HepG2 (cell line): ENCODE results near the gene ZNF48. TPM values are rescaled to one million over a fixed set of nuclear protein-coding genes. Genes with fewer than 3 reads are reported as not detected.

Source experiments
- BCLAF1 ChIP-seq: fragments of 450-650 bp; IDR thresholded peaks from 2 replicates; pipeline ENCODE4 v1.6.1; 2017; ENCODE audit warnings: mild to moderate bottlenecking
- FUBP1 ChIP-seq: sonication (generic); formaldehyde crosslinking; IDR thresholded peaks from 2 replicates; pipeline ENCODE4 v1.5.1; 2020; ENCODE audit warnings: missing genetic modification reagents, mild to moderate bottlenecking, borderline replicate concordance
- HOXA3 ChIP-seq: sonication (generic); formaldehyde crosslinking; IDR thresholded peaks from 2 replicates; pipeline ENCODE4 v1.5.0; 2020; ENCODE audit warnings: missing genetic modification reagents
- IKZF1 ChIP-seq: fragments of 450-650 bp; IDR thresholded peaks from 2 replicates; pipeline ENCODE4 v1.7.1; 2016
- KMT2A ChIP-seq: sonication (generic); formaldehyde crosslinking; IDR thresholded peaks from 2 replicates; pipeline ENCODE4 v1.4.0; 2020; ENCODE audit warnings: missing genetic modification reagents
- POLR2G ChIP-seq: fragments of 200-400 bp; formaldehyde crosslinking; IDR thresholded peaks from 2 replicates; pipeline ENCODE4 v1.6.1; 2018; ENCODE audit warnings: mild to moderate bottlenecking, low read depth, low read length, moderate library complexity
- RAD51 ChIP-seq: fragments of 450-650 bp; IDR thresholded peaks from 2 replicates; pipeline ENCODE4 v1.6.1; 2016; ENCODE audit warnings: borderline replicate concordance
- SP2 ChIP-seq: sonication (generic); formaldehyde crosslinking; IDR thresholded peaks from 2 replicates; pipeline ENCODE4 v1.5.1; 2020; ENCODE audit warnings: mild to moderate bottlenecking, missing genetic modification reagents
- STAT5B ChIP-seq: sonication (generic); formaldehyde crosslinking; IDR thresholded peaks from 2 replicates; pipeline ENCODE4 v1.4.0; 2020; ENCODE audit warnings: missing genetic modification reagents
- TBP ChIP-seq: sonication (generic); formaldehyde crosslinking; IDR thresholded peaks from 2 replicates; pipeline ENCODE4 v1.5.0; 2020; ENCODE audit warnings: missing genetic modification reagents
- TFDP2 ChIP-seq: sonication (generic); formaldehyde crosslinking; IDR thresholded peaks from 2 replicates; pipeline ENCODE4 v1.4.0; 2020; ENCODE audit warnings: missing genetic modification reagents
- TRIM24 ChIP-seq: sonication (generic); formaldehyde crosslinking; IDR thresholded peaks from 2 replicates; pipeline ENCODE4 v1.8.0; 2022; ENCODE audit warnings: mild to moderate bottlenecking, missing genetic modification reagents
- ZNF460 ChIP-seq: sonication (generic); formaldehyde crosslinking; IDR thresholded peaks from 2 replicates; pipeline ENCODE4 v1.5.1; 2020; ENCODE audit warnings: missing genetic modification reagents, mild to moderate bottlenecking, borderline replicate concordance
- ZNF687 ChIP-seq: sonication (generic); formaldehyde crosslinking; IDR thresholded peaks from 2 replicates; pipeline ENCODE4 v1.5.1; 2020; ENCODE audit warnings: mild to moderate bottlenecking, missing genetic modification reagents, moderate library complexity
- ZNF7 ChIP-seq: IDR thresholded peaks from 2 replicates; pipeline ENCODE4 v1.6.1; 2016; ENCODE audit warnings: missing biosample characterization, missing genetic modification reagents
- ZSCAN9 ChIP-seq: IDR thresholded peaks from 2 replicates; pipeline ENCODE4 v1.6.1; 2016; ENCODE audit warnings: borderline replicate concordance
- ZXDC ChIP-seq: sonication (generic); formaldehyde crosslinking; IDR thresholded peaks from 2 replicates; pipeline ENCODE4 v1.5.0; 2020; ENCODE audit warnings: mild to moderate bottlenecking, missing genetic modification reagents
- polyA plus RNA-seq, 8 experiments: library from polyadenylated mRNA; depleted of rRNA in 3 of 8; stranded (reverse) in 7 of 8; unstranded in 1 of 8; fragments of >200 nt; fragmentation: Illumina TruSeq in 4 of 8; extraction: Trizol in 4 of 8; gene quantifications; 2 replicates each; pipeline versions ENCODE4 v1.2.1 to v1.2.3, GENCODE V29; 2011 to 2016; ENCODE audit warnings: low read depth in 4 of 8, missing spikeins in 1 of 8, mixed read lengths in 1 of 8; ENCODE audit not compliant: insufficient read depth in 1 of 8
- total RNA-seq, 5 experiments: library from RNA; depleted of rRNA; stranded (reverse); fragments of >200 nt; fragmentation: Illumina TruSeq; extraction: Trizol; gene quantifications; 2 replicates each; pipeline ENCODE4 v1.2.3, GENCODE V29; 2016; ENCODE audit warnings: low read depth in 1 of 5

Gene ZNF48
- total and polyA plus RNA-seq, 2 of the 13 experiments (the other 11 are each of a cell fraction or from before 2014, with no cell fraction given): 9.9 to 12.3 TPM

GRCh38 chr16:30367349-30368009 lies 27.7 kb upstream of the ZNF48 start (continued):
- TF ChIP-seq BCLAF1: no peak
- TF ChIP-seq TRIM24 (CRISPR knock-in tag): no peak
- TF ChIP-seq ZSCAN9: no peak
- TF ChIP-seq TFDP2 (CRISPR knock-in tag): no peak
- TF ChIP-seq POLR2G: no peak
- 0 out of 2 replicates have a peak, but pooled peaks have one; percentile 14 for TF ChIP-seq HOXA3 (CRISPR knock-in tag)
- TF ChIP-seq ZXDC (CRISPR knock-in tag): no peak
- TF ChIP-seq IKZF1: no peak
- TF ChIP-seq ZNF7 (CRISPR knock-in tag): no peak
- TF ChIP-seq FUBP1 (CRISPR knock-in tag): no peak
- TF ChIP-seq ZNF687 (CRISPR knock-in tag): no peak
- TF ChIP-seq STAT5B: no peak
- TF ChIP-seq KMT2A (CRISPR knock-in tag): peak; percentile 18; the same call in 1 of the 2 replicates
- no peak for TF ChIP-seq RAD51
- TF ChIP-seq TBP: no peak
- TF ChIP-seq ZNF460 (CRISPR knock-in tag): no peak
- TF ChIP-seq SP2 (CRISPR knock-in tag): no peak
